WTC11 (cell line): ENCODE data around the gene NPIPB12. TPM values are rescaled to one million over a fixed set of nuclear protein-coding genes. Genes with fewer than 3 reads are reported as not detected.
A peak's percentile ranks its signal among the peaks of the same experiment; 100 is the strongest.
"Not testable (repeated sequence)": the region's sequence is repeated elsewhere in the genome, so short reads cannot be mapped to it uniquely, and the experiment has no call there.

Experiments used
- ATAC-seq: fragments of 200-7000 bp; cut with Tn5 transposase; 2 replicates; pipeline ENCODE4 v1.10.0; 2021; ENCODE audit warnings: mild to moderate bottlenecking, moderate library complexity
- CTCF ChIA-PET: fragments of 300-600 bp; sonication (Branson Sonifier 250); formaldehyde crosslinking; loops from one replicate; lab custom pipeline; 2021; ENCODE audit warnings: antibody characterized with exemption; lab: Charles Lee
- POLR2A ChIA-PET: fragments of 350-600 bp; sonication (Branson Sonifier 250); formaldehyde crosslinking; loops from one replicate; lab custom pipeline; 2021; ENCODE audit warnings: antibody characterized with exemption; lab: Charles Lee
- DNase-seq: peaks from one replicate; pipeline ENCODE4 v3.0.0; 2021; ENCODE audit warnings: low spot score
- H3K27ac Mint-ChIP-seq: 2 replicates; pipeline ENCODE4 v1.8.0; 2021; ENCODE audit warnings: mixed read lengths
- H3K27me3 Mint-ChIP-seq: 2 replicates; pipeline ENCODE4 v1.8.0; 2021; ENCODE audit warnings: low read depth, mild to moderate bottlenecking, moderate library complexity, mixed read lengths
- H3K36me3 Mint-ChIP-seq: 2 replicates; pipeline ENCODE4 v1.8.0; 2021; ENCODE audit warnings: mixed read lengths
- H3K4me1 Mint-ChIP-seq: 2 replicates; pipeline ENCODE4 v1.8.0; 2022; ENCODE audit warnings: mixed read lengths
- H3K4me3 Mint-ChIP-seq: 2 replicates; pipeline ENCODE4 v1.8.0; 2021; ENCODE audit warnings: mild to moderate bottlenecking, moderate library complexity, mixed read lengths
- H3K9me3 Mint-ChIP-seq: 2 replicates; pipeline ENCODE4 v1.8.0; 2021; ENCODE audit warnings: mixed read lengths
- total RNA-seq: library from RNA; stranded (reverse); gene quantifications from 3 replicates; pipeline ENCODE4 v1.2.3, GENCODE V29; 2021

Gene NPIPB12
- total RNA-seq, 1 experiment from 2014 or later = 33.2 TPM

GRCh38 chr16:29454828-29455227 is 51.4 kb downstream of the NPIPB12 start:
- POLR2A ChIA-PET, H3K4me3 Mint-ChIP-seq, H3K4me1 Mint-ChIP-seq, DNase-seq, H3K9me3 Mint-ChIP-seq, H3K27ac Mint-ChIP-seq, H3K36me3 Mint-ChIP-seq, H3K27me3 Mint-ChIP-seq, CTCF ChIA-PET: not testable (repeated sequence)
- peak; percentile 76 for ATAC-seq

GRCh38 chr16:29454269-29454668 is 51.9 kb downstream of the NPIPB12 start, which contains the start of the genes BOLA2 and SLX1B:
TSS of gene BOLA2 (minus strand) at chr16:29454351. CDS start at chr16:29454253, 98 bp downstream.
TSS of gene SLX1B (plus strand) at chr16:29454533.
- H3K4me3 Mint-ChIP-seq, CTCF ChIA-PET, POLR2A ChIA-PET, H3K27me3 Mint-ChIP-seq, H3K4me1 Mint-ChIP-seq, H3K36me3 Mint-ChIP-seq, DNase-seq, H3K9me3 Mint-ChIP-seq, H3K27ac Mint-ChIP-seq: not testable (repeated sequence)
- peak; percentile 88 for ATAC-seq

DNA sequence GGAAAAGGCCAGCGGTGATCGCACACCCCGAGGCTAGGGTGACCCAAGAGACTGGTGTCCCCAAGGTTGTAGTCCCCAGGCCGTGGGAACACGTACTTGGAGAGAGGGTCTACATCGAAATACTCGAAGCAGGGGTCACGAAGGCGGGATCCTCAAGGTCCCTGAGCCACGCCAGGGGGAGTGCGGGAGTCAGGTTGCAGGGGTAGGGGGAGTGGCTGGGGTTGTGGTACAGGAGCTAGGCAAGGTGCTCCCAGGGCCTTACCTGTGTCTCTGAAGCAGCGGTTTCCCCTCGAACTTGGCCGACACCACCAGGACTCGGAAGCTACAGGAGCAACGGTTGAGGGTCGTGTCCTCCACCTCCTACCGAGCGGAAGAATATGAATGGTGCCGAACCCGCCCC is 52.5 kb downstream of the NPIPB12 start:
- H3K4me1 Mint-ChIP-seq, DNase-seq: not testable (repeated sequence)

More for the DNA sequence above, 52.5 kb downstream of the NPIPB12 start:
- H3K27me3 Mint-ChIP-seq, H3K4me3 Mint-ChIP-seq, H3K27ac Mint-ChIP-seq, CTCF ChIA-PET, H3K9me3 Mint-ChIP-seq, POLR2A ChIA-PET, H3K36me3 Mint-ChIP-seq: not testable (repeated sequence)
- ATAC-seq = peak; percentile 44

Other genes starting within 250 kb of the NPIPB12 start
- 1.5 to 2.6 TPM (median 2.3 TPM) in 3 replicates for gene NPIPB11, start 99.7 kb downstream of the NPIPB12 start, total RNA-seq
- gene BOLA2, start 52.1 kb downstream of the NPIPB12 start, total RNA-seq = 7.0 to 7.8 TPM (median 7.2 TPM) in 3 replicates
- gene SLX1B, start 51.9 kb downstream of the NPIPB12 start, total RNA-seq = 9.2 to 42.8 TPM (median 36.5 TPM) in 3 replicates
- 1.1 to 3.1 TPM (median 2.1 TPM) in 3 replicates for gene SULT1A4, start 46.5 kb downstream of the NPIPB12 start, total RNA-seq
- gene SPN, start 156.8 kb upstream of the NPIPB12 start, total RNA-seq = 2.3 to 2.4 TPM (median 2.3 TPM) in 3 replicates
- gene QPRT, start 172.8 kb upstream of the NPIPB12 start, total RNA-seq = 138 to 187 TPM (median 182 TPM) in 3 replicates
- 0.09 to 0.14 TPM (median 0.11 TPM) in 3 replicates for gene C16orf54, start 239.6 kb upstream of the NPIPB12 start, total RNA-seq